ENCODE data around the gene TSC22D2. TPM values are rescaled to one million over a fixed set of nuclear protein-coding genes. Genes with fewer than 3 reads are reported as not detected.

TSC22D2 gene
- total RNA-seq, 1 donor from 2014 or later, result 6.9 TPM

GRCh38 chr3:150411546-150411945 lies 3.4 kb downstream of the TSC22D2 start:
- DNase-seq (ENCODE audit: low read depth, low spot score), result no peak

GRCh38 chr3:150411976-150412375 lies 3.9 kb downstream of the TSC22D2 start:
- no peak for DNase-seq (ENCODE audit: low read depth, low spot score)

- DNase-seq (ENCODE audit: low read depth, low spot score), result no peak
These were observed 4.6 kb downstream of the TSC22D2 start for GRCh38 chr3:150412561-150413231.

DNA sequence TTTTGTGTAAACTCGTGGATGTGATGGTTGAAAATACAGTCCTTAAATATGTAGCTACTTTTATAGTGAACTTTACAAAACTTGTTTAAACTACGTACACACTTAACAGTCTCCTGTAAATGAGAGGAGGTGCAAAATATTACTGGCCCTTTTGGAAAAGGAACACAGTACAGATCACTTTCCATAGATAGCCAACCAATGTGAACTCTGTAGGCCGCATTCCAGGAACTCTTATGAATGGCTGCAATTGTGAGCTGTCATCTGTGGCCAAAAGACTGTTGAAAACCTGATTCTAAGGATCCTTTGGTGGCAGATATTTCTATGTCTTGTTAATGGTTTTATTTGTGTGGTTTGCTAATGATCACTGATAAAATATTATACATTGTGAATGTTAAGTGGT lies 6.2 kb downstream of the TSC22D2 start:
- DNase-seq (ENCODE audit: low read depth, low spot score), result no peak

DNA sequence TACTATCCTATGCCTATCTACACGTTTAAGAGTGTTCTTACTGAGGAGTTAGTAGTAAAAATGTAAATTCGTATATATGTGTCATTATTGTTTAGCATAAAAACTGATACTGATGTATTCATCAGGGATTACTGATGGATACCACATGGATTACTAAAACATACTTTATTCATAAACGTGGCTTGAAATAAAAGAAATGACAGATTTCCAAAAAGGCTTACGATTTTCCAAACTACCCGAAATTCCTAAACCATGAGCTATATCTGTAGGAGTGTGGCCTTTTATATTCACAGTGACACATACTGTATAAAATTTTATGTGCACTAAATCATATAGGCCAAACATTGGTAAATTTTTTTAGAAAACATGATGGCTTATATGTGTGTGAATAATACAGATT lies 6.9 kb downstream of the TSC22D2 start:
- no peak for DNase-seq (ENCODE audit: low read depth, low spot score)

DNA sequence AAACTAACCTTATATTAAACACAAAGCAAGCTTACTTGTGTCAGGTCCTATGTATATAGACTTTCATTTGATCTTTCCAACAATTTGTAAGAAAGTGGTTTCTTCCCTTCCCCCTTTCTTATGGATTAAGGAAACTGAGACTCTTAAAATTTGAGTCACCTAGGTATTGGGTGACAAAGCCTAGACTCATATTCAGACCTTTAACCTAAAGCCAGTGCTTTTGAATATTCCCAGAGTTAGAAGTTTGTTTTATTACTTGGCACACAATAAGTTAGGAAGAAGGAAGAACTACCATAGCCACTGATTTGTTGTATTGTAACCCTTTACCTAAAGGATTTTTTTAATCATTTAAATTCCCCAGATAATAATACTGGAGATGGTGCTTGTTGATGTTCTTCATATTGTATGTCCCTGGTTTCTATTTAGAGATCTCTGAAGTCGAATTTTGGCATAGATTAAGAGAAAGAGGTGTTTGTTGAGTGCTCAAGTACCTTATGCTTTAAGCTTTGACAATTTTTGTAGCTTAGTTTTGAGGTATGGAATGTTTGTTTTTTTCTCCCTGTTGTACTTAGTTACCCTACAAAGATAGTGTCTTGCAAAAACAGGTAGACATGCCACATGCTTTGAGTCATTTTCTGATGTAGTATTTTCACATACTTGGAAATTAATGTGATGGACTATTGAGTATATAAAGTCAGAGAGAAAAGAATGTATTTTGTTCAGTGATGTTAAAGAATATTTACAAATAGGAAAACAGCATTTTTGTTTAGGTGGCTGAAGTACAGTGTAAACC lies 11.2 kb downstream of the TSC22D2 start:
- no peak for DNase-seq (ENCODE audit: low read depth, low spot score)

DNA sequence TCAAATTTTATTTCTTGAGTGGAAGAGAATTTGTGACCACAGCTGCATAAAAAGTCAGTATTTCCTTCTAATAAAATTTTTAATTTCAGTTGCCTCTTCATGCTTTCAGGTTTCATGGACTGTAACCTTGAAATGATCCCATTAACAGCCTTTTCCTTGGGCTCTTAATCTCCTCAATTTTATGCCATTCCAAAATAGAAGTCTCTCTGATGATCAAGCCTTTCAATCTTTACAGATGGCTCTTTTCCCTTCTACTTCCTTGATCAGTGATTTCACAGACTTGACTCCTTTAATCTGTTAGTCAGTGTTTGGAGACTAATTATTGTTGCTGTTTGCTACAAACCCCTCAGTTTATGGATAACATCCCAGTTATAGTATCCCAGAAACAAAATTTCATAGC lies 11.9 kb downstream of the TSC22D2 start:
- DNase-seq (ENCODE audit: low read depth, low spot score), result no peak

DNA sequence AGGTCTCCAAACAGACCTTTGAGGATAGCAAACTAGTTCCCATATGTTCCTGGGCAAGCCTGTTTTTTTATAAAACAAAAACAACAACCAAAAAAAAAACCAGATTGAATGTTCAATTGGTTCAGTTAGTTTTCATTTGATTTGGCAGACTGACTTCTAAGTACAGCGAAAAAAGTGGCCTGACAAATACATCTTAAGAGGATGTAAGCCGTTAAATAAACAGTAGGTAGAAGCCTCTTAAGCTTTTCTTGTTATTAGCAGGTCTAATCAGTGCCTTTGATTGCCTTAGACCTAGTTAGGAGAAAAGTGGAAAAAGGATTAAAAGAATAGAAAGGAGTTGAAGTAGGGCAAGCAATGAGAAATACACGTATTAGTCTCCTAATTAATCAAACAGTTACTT lies 13.2 kb downstream of the TSC22D2 start:
- no peak for DNase-seq (ENCODE audit: low read depth, low spot score)

- no peak for DNase-seq (ENCODE audit: low read depth, low spot score)
These were observed 13.9 kb downstream of the TSC22D2 start for GRCh38 chr3:150421799-150422548.

- DNase-seq (ENCODE audit: low read depth, low spot score), result no peak
These were observed 14.8 kb downstream of the TSC22D2 start for GRCh38 chr3:150422907-150423306.

GRCh38 chr3:150423761-150424160 lies 15.7 kb downstream of the TSC22D2 start:
- no peak for DNase-seq (ENCODE audit: low read depth, low spot score)

DNA sequence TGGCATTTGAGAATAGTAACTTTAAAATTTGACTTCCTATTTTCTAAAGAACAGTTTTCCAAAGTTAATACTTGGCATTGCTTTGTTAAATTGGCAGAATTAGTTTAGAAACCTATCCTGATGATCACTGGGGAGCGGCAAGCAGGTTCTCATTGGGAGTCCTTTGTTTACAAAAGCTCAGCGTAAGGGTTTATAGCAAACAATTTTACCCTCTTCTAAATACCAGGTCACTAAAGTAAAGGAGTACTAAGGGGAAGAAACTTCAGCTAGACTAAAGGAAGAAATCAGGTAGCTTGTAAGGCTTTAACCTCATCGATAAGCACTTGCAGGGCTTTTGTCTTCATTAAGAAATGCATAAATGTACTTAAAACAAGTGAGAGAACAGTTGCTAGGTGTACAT lies 18.2 kb downstream of the TSC22D2 start:
- no peak for DNase-seq (ENCODE audit: low read depth, low spot score)

- no peak for DNase-seq (ENCODE audit: low read depth, low spot score)
These were observed 20.5 kb downstream of the TSC22D2 start for GRCh38 chr3:150428562-150428961.

DNA sequence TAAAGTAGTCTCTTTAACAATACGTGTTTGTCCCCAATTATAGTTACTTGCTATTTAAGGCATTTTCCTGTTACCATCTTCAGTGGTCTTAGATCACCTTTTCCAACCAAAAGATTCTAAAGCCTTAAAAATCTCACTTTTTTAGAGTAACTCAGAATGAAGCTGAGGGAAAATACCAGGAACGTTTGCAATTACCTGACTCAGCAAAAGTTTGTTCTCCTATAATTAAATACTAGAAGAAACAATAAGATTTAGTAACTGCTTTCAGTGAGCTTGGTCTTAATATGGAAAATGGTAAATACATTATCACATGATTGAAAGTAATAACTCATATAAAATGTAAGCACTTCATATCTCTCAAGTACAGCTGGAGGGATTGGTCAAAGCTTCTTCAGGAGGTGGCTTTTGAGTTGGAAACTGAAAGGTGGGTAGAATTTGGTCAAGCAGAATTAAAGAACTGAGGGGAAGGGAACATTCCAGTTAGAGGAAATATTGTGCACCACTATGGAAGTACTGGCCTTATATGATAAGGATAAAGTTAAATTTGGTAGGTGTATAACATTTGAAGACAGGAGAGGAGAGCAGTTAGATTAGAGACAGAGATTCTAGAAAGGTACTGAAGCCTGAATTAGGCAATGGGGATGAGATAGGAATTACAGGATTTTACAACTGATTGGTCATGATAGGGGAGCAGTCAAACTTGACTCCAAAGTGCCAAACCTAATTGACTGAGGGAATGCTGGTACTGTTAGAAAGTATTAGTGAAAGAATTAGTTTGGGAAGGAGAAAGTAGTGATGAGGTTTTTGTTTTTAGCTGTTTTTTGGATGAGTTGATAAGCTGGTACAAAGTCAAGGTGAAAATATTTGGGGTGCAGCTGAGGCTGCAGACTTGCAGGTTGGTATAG lies 21.9 kb downstream of the TSC22D2 start:
- DNase-seq (ENCODE audit: low read depth, low spot score), result no peak

DNA sequence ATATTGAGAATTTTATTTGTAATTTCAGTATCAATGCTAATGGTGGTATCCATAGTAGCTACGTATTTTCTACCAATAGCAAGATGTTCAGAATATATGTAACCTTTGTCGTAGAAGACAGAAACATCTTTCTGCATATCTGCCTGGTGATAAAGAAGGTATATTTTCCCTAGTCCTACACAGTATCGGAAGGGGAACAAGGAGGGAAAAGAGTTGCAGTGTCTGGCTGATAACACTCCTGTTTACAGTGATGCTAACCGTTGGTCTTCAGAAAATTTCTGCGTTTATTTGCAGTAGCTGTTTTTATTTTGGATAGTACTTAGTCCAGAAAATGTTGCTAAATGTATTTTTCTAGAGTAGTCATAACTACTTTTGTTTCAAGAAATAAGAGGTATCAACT lies 25.2 kb downstream of the TSC22D2 start:
- DNase-seq (ENCODE audit: low read depth, low spot score), result no peak

- no peak for DNase-seq (ENCODE audit: low read depth, low spot score)
These were observed 26.1 kb downstream of the TSC22D2 start for GRCh38 chr3:150434234-150434633.

DNA sequence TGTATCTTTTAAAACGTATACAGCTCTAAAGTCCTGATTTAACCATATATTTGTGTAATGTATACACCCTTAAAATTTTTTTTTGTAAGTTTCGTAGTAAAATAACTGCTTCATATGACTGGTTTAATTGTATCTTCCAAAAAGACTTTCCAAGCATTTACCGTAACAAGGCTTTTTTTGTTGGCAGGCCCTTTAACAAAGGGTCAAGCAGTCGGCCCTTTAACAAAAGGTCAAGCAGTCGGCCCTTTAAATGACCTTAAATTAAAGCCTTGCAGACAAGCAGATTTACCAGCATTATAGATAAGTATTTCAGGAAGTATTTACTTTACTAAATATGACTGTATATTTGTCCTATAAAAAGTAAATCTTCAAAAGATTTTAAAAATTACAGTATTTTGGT lies 28.1 kb downstream of the TSC22D2 start:
- no peak for DNase-seq (ENCODE audit: low read depth, low spot score)

- DNase-seq (ENCODE audit: low read depth, low spot score), result no peak
These were observed 31.6 kb downstream of the TSC22D2 start for GRCh38 chr3:150439657-150440056.

- no peak for DNase-seq (ENCODE audit: low read depth, low spot score)
These were observed 35.2 kb downstream of the TSC22D2 start for GRCh38 chr3:150443331-150443741.

GRCh38 chr3:150444371-150444770 lies 36.3 kb downstream of the TSC22D2 start:
- no peak for DNase-seq (ENCODE audit: low read depth, low spot score)

GRCh38 chr3:150446470-150446977 lies 38.4 kb downstream of the TSC22D2 start:
- no peak for DNase-seq (ENCODE audit: low read depth, low spot score)

All from pulmonary artery endothelial cell (primary cell).